Ishikawa (cell line): Measurements from ENCODE around the gene RAP2B.

Experiments
- CEBPB ChIP-seq: IDR thresholded peaks from 2 replicates; pipeline ENCODE4 v1.6.1; 2012
- CREB1 ChIP-seq: IDR thresholded peaks from 2 replicates; pipeline ENCODE4 v1.6.1; 2012; ENCODE audit warnings: low read depth
- EGR1 ChIP-seq: IDR thresholded peaks from 2 replicates; pipeline ENCODE4 v1.6.1; 2012
- EP300 ChIP-seq: IDR thresholded peaks from 2 replicates; pipeline ENCODE4 v1.6.1; 2012; ENCODE audit warnings: borderline replicate concordance
- FOXM1 ChIP-seq: IDR thresholded peaks from 2 replicates; pipeline ENCODE4 v1.6.1; 2012; ENCODE audit warnings: low read depth, borderline replicate concordance
- MAX ChIP-seq: IDR thresholded peaks from 2 replicates; pipeline ENCODE4 v1.6.1; 2012
- NFIC ChIP-seq: IDR thresholded peaks from 2 replicates; pipeline ENCODE4 v1.6.1; 2012
- RAD21 ChIP-seq: IDR thresholded peaks from 2 replicates; pipeline ENCODE4 v1.6.1; 2012; ENCODE audit warnings: low read depth
- REST ChIP-seq: IDR thresholded peaks from 2 replicates; pipeline ENCODE4 v1.6.1; 2012; ENCODE audit warnings: low read depth, mild to moderate bottlenecking
- TAF1 ChIP-seq: IDR thresholded peaks from 2 replicates; pipeline ENCODE4 v1.6.1; 2012; ENCODE audit warnings: low read depth, mild to moderate bottlenecking
- USF1 ChIP-seq: IDR thresholded peaks from 2 replicates; pipeline ENCODE4 v1.6.1; 2012
- YY1 ChIP-seq: IDR thresholded peaks from 2 replicates; pipeline ENCODE4 v1.6.1; 2012; ENCODE audit warnings: low read depth
- ZBTB7A ChIP-seq: IDR thresholded peaks from 2 replicates; pipeline ENCODE4 v1.6.1; 2012; ENCODE audit warnings: low read depth

- TF ChIP-seq MAX (no peak), YY1 (no peak), USF1 (no peak), TAF1 (no peak), NFIC (no peak), EGR1 (no peak), FOXM1 (no peak), EP300 (no peak), CEBPB (no peak), REST (no peak), RAD21 (no peak), CREB1 (no peak), ZBTB7A (no peak)
Measured at GRCh38 chr3:153166206-153166605, 4.2 kb downstream of the RAP2B start.
